BLaER1 treated with 17β-estradiol and CSF1 and Interleukin-3, amounts not matched to agents 10 nM and 100 nM (cell line): ENCODE data around the gene SPG11.
"Not testable (repeated sequence)": the region's sequence is repeated elsewhere in the genome, so short reads cannot be mapped to it uniquely, and the experiment has no call there.

Source experiments
- H3K27ac ChIP-seq, 11 experiments: shearing (Covaris generic); formaldehyde crosslinking; 2 replicates each; pipeline ENCODE4 v1.8.1; 2022
- H3K27me3 ChIP-seq, 11 experiments: shearing (Covaris generic); formaldehyde crosslinking; 2 replicates each; pipeline ENCODE4 v1.8.1; 2022
- H3K36me3 ChIP-seq, 11 experiments: shearing (Covaris generic); formaldehyde crosslinking; 2 replicates each; pipeline ENCODE4 v1.8.1; 2022
- H3K4me1 ChIP-seq, 10 experiments: shearing (Covaris generic); formaldehyde crosslinking; 2 replicates each; pipeline ENCODE4 v1.8.1; 2022
- H3K4me2 ChIP-seq, 11 experiments: shearing (Covaris generic); formaldehyde crosslinking; 2 replicates each; pipeline ENCODE4 v1.8.1; 2022
- H3K4me3 ChIP-seq, 10 experiments: shearing (Covaris generic); formaldehyde crosslinking; 2 replicates each; pipeline ENCODE4 v1.8.1; 2022
- H3K9ac ChIP-seq, 11 experiments: shearing (Covaris generic); formaldehyde crosslinking; 2 replicates each; pipeline ENCODE4 v1.8.1; 2022
- H3K9me3 ChIP-seq, 11 experiments: shearing (Covaris generic); formaldehyde crosslinking; replicated peaks in 1 of 11; 2 replicates each; pipeline ENCODE4 v1.8.1; 2022
- H4K20me1 ChIP-seq, 11 experiments: shearing (Covaris generic); formaldehyde crosslinking; 2 replicates each; pipeline ENCODE4 v1.8.1; 2022
- Cebpa-rat ChIP-seq, 11 experiments: shearing (Covaris generic); IDR thresholded peaks; 2 replicates each; pipeline ENCODE4 v1.8.1; 2022

Gene SPG11

DNA sequence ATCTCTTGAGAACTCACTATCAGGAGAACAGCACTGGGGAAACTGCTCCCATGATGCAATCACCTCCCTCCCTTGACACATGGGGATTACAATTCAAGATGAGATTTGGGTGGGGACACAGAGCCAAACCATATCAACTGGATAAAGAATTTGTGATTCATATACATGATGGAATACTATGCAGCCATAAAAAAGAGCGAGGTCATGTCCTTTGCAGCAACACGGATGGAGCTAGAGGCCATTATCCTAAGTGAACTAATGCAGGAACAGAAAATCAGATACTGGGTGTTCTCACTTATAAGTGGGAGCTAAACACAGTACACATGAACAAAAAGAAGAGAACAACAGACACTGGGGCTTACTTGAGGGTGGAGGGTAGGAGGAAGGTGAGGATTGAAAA lies 17.0 kb downstream of the SPG11 start:
- Histone ChIP-seq H3K9me3 (peaks cover 19 to 27% (median 23%) of the 10 kb centered on the region in 11 experiments), H4K20me1 (peaks cover 0 to 50% (median 0%) of the 10 kb centered on the region in 11 experiments; a peak in 6 of 22 replicates), H3K4me2 (no peak overlapping the region), H3K4me3 (no peak overlapping the region), H3K4me1 (peaks cover 0 to 13% (median 2%) of the 10 kb centered on the region in 10 experiments; a peak in 4 of 20 replicates), H3K27me3 (no peaks in the 10 kb centered on the region), H3K27ac (no peak overlapping the region), H3K9ac (no peak overlapping the region), H3K36me3 (peaks cover 58 to 94% (median 73%) of the 10 kb centered on the region in 11 experiments)
- no peak for TF ChIP-seq Cebpa-rat (IDR thresholded peaks at IDR 0.05)

- H3K27me3 ChIP-seq, result no peaks in the 10 kb centered on the region
- no peak overlapping the region for H3K27ac ChIP-seq
- H3K9ac ChIP-seq, result no peak overlapping the region
- no peak for TF ChIP-seq Cebpa-rat (IDR thresholded peaks at IDR 0.05)
- peaks cover 0 to 13% (median 0%) of the 10 kb centered on the region in 10 experiments; a peak in 1 of 20 replicates for H3K4me1 ChIP-seq
- peaks cover 47 to 94% (median 68%) of the 10 kb centered on the region in 11 experiments for H3K36me3 ChIP-seq
- peaks cover 0 to 44% (median 0%) of the 10 kb centered on the region in 11 experiments; a peak in 6 of 22 replicates for H4K20me1 ChIP-seq
- H3K9me3 ChIP-seq, result peaks cover 18 to 35% (median 31%) of the 10 kb centered on the region in 11 experiments
- no peak overlapping the region for H3K4me3 ChIP-seq
- H3K4me2 ChIP-seq, result no peak overlapping the region
Measured at GRCh38 chr15:44641651-44642050, 21.8 kb downstream of the SPG11 start.

GRCh38 chr15:44636976-44637375 lies 26.5 kb downstream of the SPG11 start:
- Histone ChIP-seq H4K20me1 (peaks cover 0 to 14% (median 0%) of the 10 kb centered on the region in 11 experiments; a peak in 3 of 22 replicates), H3K27me3 (no peaks in the 10 kb centered on the region), H3K27ac (no peak overlapping the region), H3K4me1 (peaks cover 0 to 7% (median 0%) of the 10 kb centered on the region in 10 experiments; a peak in 1 of 20 replicates), H3K4me3 (no peak overlapping the region), H3K36me3 (peaks cover 61 to 100% (median 89%) of the 10 kb centered on the region in 11 experiments), H3K9me3 (peaks cover 0 to 27% (median 17%) of the 10 kb centered on the region in 11 experiments; a peak in 19 of 22 replicates), H3K9ac (no peak overlapping the region), H3K4me2 (no peak overlapping the region)
- no peak for TF ChIP-seq Cebpa-rat (IDR thresholded peaks at IDR 0.05)

- Histone ChIP-seq H3K27ac (no peak overlapping the region), H3K4me2 (no peak overlapping the region), H3K4me3 (no peak overlapping the region), H3K4me1 (peaks cover 0 to 7% (median 0%) of the 10 kb centered on the region in 10 experiments; a peak in 1 of 20 replicates), H3K27me3 (no peaks in the 10 kb centered on the region), H3K36me3 (peaks cover 82 to 100% (median 96%) of the 10 kb centered on the region in 11 experiments), H4K20me1 (peaks cover 0 to 7% (median 0%) of the 10 kb centered on the region in 11 experiments; a peak in 2 of 22 replicates), H3K9ac (no peak overlapping the region), H3K9me3 (peaks cover 6 to 27% (median 16%) of the 10 kb centered on the region in 11 experiments; a peak in 19 of 22 replicates)
- no peak for TF ChIP-seq Cebpa-rat (IDR thresholded peaks at IDR 0.05)
Measured at GRCh38 chr15:44633603-44634002, 29.9 kb downstream of the SPG11 start.

DNA sequence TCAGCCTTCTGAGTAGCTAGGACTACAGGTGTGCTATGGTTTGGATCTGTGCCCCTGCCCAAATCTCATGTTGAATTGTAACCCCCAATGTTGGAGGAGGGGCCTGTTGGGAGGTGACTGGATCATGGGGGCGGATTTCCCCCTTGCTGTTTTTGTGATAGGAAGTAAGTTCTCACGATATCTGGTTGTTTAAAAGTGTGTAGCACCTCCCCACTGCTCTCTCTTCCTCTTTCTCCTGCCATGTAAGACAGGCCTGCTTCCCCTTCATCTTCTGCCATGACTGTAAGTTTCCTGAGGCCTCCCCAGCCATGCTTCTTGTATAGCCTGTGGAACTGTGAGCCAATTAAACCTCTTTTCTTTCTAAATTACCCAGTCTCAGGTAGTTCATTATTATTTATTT lies 38.2 kb downstream of the SPG11 start:
- H3K27ac ChIP-seq, H3K4me3 ChIP-seq, H3K9ac ChIP-seq, H3K4me1 ChIP-seq, H3K27me3 ChIP-seq, H3K4me2 ChIP-seq: not testable (repeated sequence)
- Histone ChIP-seq H4K20me1 (peaks cover 0 to 11% (median 0%) of the 10 kb centered on the region in 11 experiments; a peak in 1 of 22 replicates), H3K9me3 (peaks cover 0 to 22% (median 3%) of the 10 kb centered on the region in 11 experiments; a peak in 11 of 22 replicates), H3K36me3 (peaks cover 82 to 100% (median 93%) of the 10 kb centered on the region in 11 experiments)

DNA sequence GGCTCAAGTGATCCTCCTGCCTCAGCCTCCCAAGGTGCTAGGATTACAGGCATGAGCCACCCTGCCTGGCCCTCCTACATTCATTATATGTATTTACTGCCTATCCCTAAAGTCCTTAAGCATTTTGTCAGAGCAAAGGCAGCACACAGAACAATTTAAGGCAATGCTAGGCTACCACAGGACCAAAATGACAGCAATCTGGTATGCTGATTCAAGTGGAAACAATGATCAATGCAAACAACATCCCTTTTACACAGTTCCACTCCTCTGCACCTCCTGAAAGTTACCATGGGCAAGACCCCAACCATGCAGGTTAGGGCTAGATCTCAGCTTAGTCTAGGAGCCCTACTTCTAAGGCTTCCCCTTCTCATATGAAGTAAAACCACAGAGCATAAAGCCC lies 40.3 kb downstream of the SPG11 start:
- Histone ChIP-seq H3K27ac (no peak overlapping the region), H3K36me3 (peaks cover 68 to 100% (median 92%) of the 10 kb centered on the region in 11 experiments), H3K4me2 (no peak overlapping the region), H3K27me3 (no peaks in the 10 kb centered on the region), H3K9me3 (peaks cover 0 to 18% (median 0%) of the 10 kb centered on the region in 11 experiments; a peak in 11 of 22 replicates), H4K20me1 (peaks cover 0 to 11% (median 0%) of the 10 kb centered on the region in 11 experiments; a peak in 1 of 22 replicates), H3K9ac (no peak overlapping the region), H3K4me1 (no peaks in the 10 kb centered on the region; a peak in 1 of 20 replicates), H3K4me3 (no peak overlapping the region)
- TF ChIP-seq Cebpa-rat (IDR thresholded peaks at IDR 0.05), result no peak

GRCh38 chr15:44620081-44620480 lies 43.4 kb downstream of the SPG11 start:
- H3K4me3 ChIP-seq, result no peak overlapping the region
- H3K4me1 ChIP-seq, result no peaks in the 10 kb centered on the region; a peak in 1 of 20 replicates
- H3K9ac ChIP-seq, result no peak overlapping the region
- H3K36me3 ChIP-seq, result peaks cover 63 to 100% (median 88%) of the 10 kb centered on the region in 11 experiments
- H3K4me2 ChIP-seq, result no peak overlapping the region
- no peaks in the 10 kb centered on the region for H3K27me3 ChIP-seq
- H4K20me1 ChIP-seq, result peaks cover 0 to 11% (median 0%) of the 10 kb centered on the region in 11 experiments; a peak in 1 of 22 replicates
- TF ChIP-seq Cebpa-rat (IDR thresholded peaks at IDR 0.05), result no peak
- H3K27ac ChIP-seq, result no peak overlapping the region
- peaks cover 0 to 5% (median 0%) of the 10 kb centered on the region in 11 experiments; a peak in 4 of 22 replicates for H3K9me3 ChIP-seq

DNA sequence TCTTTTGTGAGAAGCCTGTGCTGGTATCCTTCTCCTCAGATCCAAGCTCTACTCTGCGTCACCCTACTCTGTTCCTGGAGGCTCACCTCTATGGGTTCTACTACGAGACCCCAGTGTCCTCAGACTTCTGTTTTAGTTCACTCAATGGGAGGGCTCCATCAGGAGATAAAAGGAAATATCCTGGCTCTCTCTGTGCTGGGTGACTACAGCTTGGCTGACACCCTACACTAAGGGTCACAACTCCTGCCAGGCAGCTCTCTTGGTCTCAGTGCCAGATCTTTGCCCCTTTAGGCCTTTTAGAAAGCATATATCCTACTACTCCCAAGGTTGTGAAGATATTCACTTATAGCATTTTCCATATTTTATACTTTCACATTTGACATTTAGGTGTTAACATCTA lies 46.5 kb downstream of the SPG11 start:
- Histone ChIP-seq H3K4me3 (no peak overlapping the region), H3K36me3 (peaks cover 67 to 100% (median 93%) of the 10 kb centered on the region in 11 experiments), H3K4me1 (no peaks in the 10 kb centered on the region), H3K9ac (no peak overlapping the region), H3K27ac (no peak overlapping the region), H3K9me3 (peaks cover 0 to 4% (median 0%) of the 10 kb centered on the region in 11 experiments; a peak in 2 of 22 replicates), H4K20me1 (no peaks in the 10 kb centered on the region), H3K27me3 (no peaks in the 10 kb centered on the region), H3K4me2 (no peak overlapping the region)
- TF ChIP-seq Cebpa-rat (IDR thresholded peaks at IDR 0.05), result no peak

- H3K4me3 ChIP-seq, result no peak overlapping the region
- H3K36me3 ChIP-seq, result peaks cover 75 to 99% (median 84%) of the 10 kb centered on the region in 11 experiments
- no peak overlapping the region for H3K9ac ChIP-seq
Measured at GRCh38 chr15:44606740-44607139, 56.7 kb downstream of the SPG11 start.

DNA sequence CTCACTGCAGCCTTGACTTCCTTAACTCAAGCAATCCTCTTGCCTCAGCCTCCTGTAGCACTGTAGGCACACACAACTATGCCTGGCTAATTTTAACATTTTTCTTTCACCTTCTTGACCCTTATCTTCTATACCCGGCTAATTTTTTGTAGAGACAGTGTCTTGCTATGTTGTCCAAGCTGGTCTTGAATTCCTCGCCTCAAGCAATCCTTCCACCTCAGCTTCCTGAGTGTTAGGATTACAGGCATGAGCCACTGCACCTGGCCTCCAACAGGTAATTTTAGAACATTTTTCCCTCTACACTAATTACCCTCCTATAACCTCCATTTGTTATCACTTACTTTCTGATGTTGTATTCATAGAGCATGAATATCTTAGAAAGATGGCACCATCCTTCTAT lies 60.3 kb downstream of the SPG11 start:
- H3K4me3 ChIP-seq, result no peak overlapping the region
- no peaks in the 10 kb centered on the region for H3K27me3 ChIP-seq
- TF ChIP-seq Cebpa-rat (IDR thresholded peaks at IDR 0.05), result no peak
- H3K4me1 ChIP-seq, result no peaks in the 10 kb centered on the region
- no peak overlapping the region for H3K27ac ChIP-seq
- H3K4me2 ChIP-seq, result no peak overlapping the region
- H3K9ac ChIP-seq, result no peak overlapping the region
- peaks cover 56 to 100% (median 76%) of the 10 kb centered on the region in 11 experiments for H3K36me3 ChIP-seq
- H4K20me1 ChIP-seq, result no peaks in the 10 kb centered on the region
- no peaks in the 10 kb centered on the region for H3K9me3 ChIP-seq

More at GRCh38 chr15:44606740-44607139, 56.7 kb downstream of the SPG11 start:
- Histone ChIP-seq H3K4me1 (no peaks in the 10 kb centered on the region), H3K9me3 (no peaks in the 10 kb centered on the region), H3K27me3 (no peaks in the 10 kb centered on the region), H4K20me1 (no peaks in the 10 kb centered on the region), H3K4me2 (no peak overlapping the region), H3K27ac (no peak overlapping the region)
- no peak for TF ChIP-seq Cebpa-rat (IDR thresholded peaks at IDR 0.05)
